Measurements from ENCODE around the gene CEP192.
"Not testable (repeated sequence)": the region's sequence is repeated elsewhere in the genome, so short reads cannot be mapped to it uniquely, and the experiment has no call there.

CEP192 gene

GRCh38 chr18:12993439-12993838 lies 2.3 kb downstream of the CEP192 start:
- DNase-seq (ENCODE audit: low spot score), result no peak

GRCh38 chr18:12995424-12995823 lies 4.3 kb downstream of the CEP192 start:
- DNase-seq (ENCODE audit: low spot score), result no peak

GRCh38 chr18:12995952-12996477 lies 4.9 kb downstream of the CEP192 start:
- DNase-seq (ENCODE audit: low spot score), result no peak

- DNase-seq (ENCODE audit: low spot score), result no peak
These were observed 5.6 kb downstream of the CEP192 start for GRCh38 chr18:12996661-12997292.

- DNase-seq (ENCODE audit: low spot score), result not testable (repeated sequence)
These were observed 6.2 kb downstream of the CEP192 start for GRCh38 chr18:12997330-12997729.

- DNase-seq (ENCODE audit: low spot score), result no peak
These were observed 7.3 kb downstream of the CEP192 start for GRCh38 chr18:12998332-12999060.

- peak; percentile 79 for DNase-seq (ENCODE audit: low spot score)
These were observed 12.3 kb downstream of the CEP192 start for GRCh38 chr18:13003466-13003896.

GRCh38 chr18:13004396-13004795 lies 13.2 kb downstream of the CEP192 start:
- DNase-seq (ENCODE audit: low spot score), result no peak

GRCh38 chr18:13005289-13005688 lies 14.1 kb downstream of the CEP192 start:
- DNase-seq (ENCODE audit: low spot score), result no peak

GRCh38 chr18:13006531-13007247 lies 15.5 kb downstream of the CEP192 start:
- no peak for DNase-seq (ENCODE audit: low spot score)

GRCh38 chr18:13007248-13007560 lies 16.0 kb downstream of the CEP192 start:
- no peak for DNase-seq (ENCODE audit: low spot score)

- no peak for DNase-seq (ENCODE audit: low spot score)
These were observed 20.6 kb downstream of the CEP192 start for GRCh38 chr18:13011719-13012118.

GRCh38 chr18:13014232-13014631 lies 23.1 kb downstream of the CEP192 start:
- no peak for DNase-seq (ENCODE audit: low spot score)

GRCh38 chr18:13014818-13015217 lies 23.7 kb downstream of the CEP192 start:
- DNase-seq (ENCODE audit: low spot score), result no peak

GRCh38 chr18:13017247-13017875 lies 26.2 kb downstream of the CEP192 start:
- no peak for DNase-seq (ENCODE audit: low spot score)

- DNase-seq (ENCODE audit: low spot score), result no peak
These were observed 27.2 kb downstream of the CEP192 start for GRCh38 chr18:13018374-13018773.

- no peak for DNase-seq (ENCODE audit: low spot score)
These were observed 28.1 kb downstream of the CEP192 start for GRCh38 chr18:13019301-13019700.

- no peak for DNase-seq (ENCODE audit: low spot score)
These were observed 31.5 kb downstream of the CEP192 start for GRCh38 chr18:13022644-13023043.

- no peak for DNase-seq (ENCODE audit: low spot score)
These were observed 34.1 kb downstream of the CEP192 start for GRCh38 chr18:13025233-13025632.

- DNase-seq (ENCODE audit: low spot score), result no peak
These were observed 35.6 kb downstream of the CEP192 start for GRCh38 chr18:13026583-13027270.

GRCh38 chr18:13028869-13029268 lies 37.7 kb downstream of the CEP192 start:
- DNase-seq (ENCODE audit: low spot score), result no peak

- DNase-seq (ENCODE audit: low spot score), result no peak
These were observed 41.0 kb downstream of the CEP192 start for GRCh38 chr18:13032173-13032572.
